ENCODE measurements around the gene PARN. TPM values are rescaled to one million over a fixed set of nuclear protein-coding genes. Genes with fewer than 3 reads are reported as not detected.

The PARN gene
- total and polyA plus RNA-seq, 2 experiments from 2014 or later = 32.5 to 61.3 TPM

DNA sequence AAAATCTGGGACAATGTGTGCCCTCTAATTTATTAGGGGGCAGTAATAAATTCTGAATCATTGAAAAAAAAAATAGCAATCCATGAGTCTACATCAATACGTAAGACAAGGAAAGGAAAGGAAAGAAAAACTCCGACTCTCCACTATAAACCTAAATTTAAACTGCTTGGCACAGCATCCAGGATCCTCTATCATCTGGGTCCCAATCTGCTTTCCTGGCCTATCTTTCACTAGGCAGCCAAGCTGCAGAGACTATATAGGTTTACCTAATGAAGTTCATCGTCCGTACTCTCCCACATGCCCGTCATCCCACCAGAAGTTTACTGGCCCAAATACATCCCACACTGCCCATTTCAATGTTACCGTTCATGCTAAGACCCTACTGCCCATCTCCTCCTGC, 179.2 kb downstream of the PARN start:
- no peaks in the 10 kb centered on the region for H3K27me3 Mint-ChIP-seq (ENCODE audit: insufficient read depth, low read depth, poor library complexity)
- Histone ChIP-seq H3K4me3 (no peak overlapping the region), H3K79me2 (replicated peaks; ENCODE audit: insufficient read depth) (no peaks in the 10 kb centered on the region), H3K27ac (ENCODE audit: low read depth) (no peak overlapping the region), H3K9me2 (ENCODE audit: insufficient read depth) (no peaks in the 10 kb centered on the region), H3K36me3 (ENCODE audit: insufficient read depth) (no peaks in the 10 kb centered on the region), H3K4me1 (ENCODE audit: insufficient read depth) (no peaks in the 10 kb centered on the region), H2AFZ (no peak overlapping the region), H3K4me2 (no peak overlapping the region), H3K27me3 (ENCODE audit: insufficient read depth) (no peaks in the 10 kb centered on the region), H4K20me1 (replicated peaks; ENCODE audit: insufficient read depth) (no peaks in the 10 kb centered on the region), H3F3A (replicated peaks; ENCODE audit: low read depth) (no peaks in the 10 kb centered on the region)
- no peaks in the 10 kb centered on the region for H3K36me3 Mint-ChIP-seq (ENCODE audit: low read depth)
- DNase-seq (ENCODE audit: low spot score) (no peak), ATAC-seq (no peak)
- no peaks in the 10 kb centered on the region for H3K9me3 Mint-ChIP-seq
- H3K27ac Mint-ChIP-seq = no peak overlapping the region
- H3K4me1 Mint-ChIP-seq = peaks cover 13% of the 10 kb centered on the region; the same call in 2 of the 3 replicates
- H3K4me3 Mint-ChIP-seq = no peak overlapping the region
- TF ChIP-seq ZNF331 (CRISPR knock-in tag; IDR thresholded peaks at IDR 0.05; ENCODE audit: low read depth) (no peak), EZH2phosphoT487 (IDR thresholded peaks at IDR 0.05; ENCODE audit: unreplicated experiment) (no peak), EZH2 (IDR thresholded peaks at IDR 0.05; ENCODE audit: low read depth, unreplicated experiment) (no peak), POLR2AphosphoS5 (IDR thresholded peaks at IDR 0.05; ENCODE audit: low read depth) (no peak), CREB1 (CRISPR knock-in tag; IDR thresholded peaks at IDR 0.05; ENCODE audit: low read depth) (no peak), ZNF114 (CRISPR knock-in tag; IDR thresholded peaks at IDR 0.05) (no peak), STAT1 (IDR thresholded peaks at IDR 0.05; ENCODE audit: unreplicated experiment) (no peak)
- TF ChIP-seq, protein P1, sequence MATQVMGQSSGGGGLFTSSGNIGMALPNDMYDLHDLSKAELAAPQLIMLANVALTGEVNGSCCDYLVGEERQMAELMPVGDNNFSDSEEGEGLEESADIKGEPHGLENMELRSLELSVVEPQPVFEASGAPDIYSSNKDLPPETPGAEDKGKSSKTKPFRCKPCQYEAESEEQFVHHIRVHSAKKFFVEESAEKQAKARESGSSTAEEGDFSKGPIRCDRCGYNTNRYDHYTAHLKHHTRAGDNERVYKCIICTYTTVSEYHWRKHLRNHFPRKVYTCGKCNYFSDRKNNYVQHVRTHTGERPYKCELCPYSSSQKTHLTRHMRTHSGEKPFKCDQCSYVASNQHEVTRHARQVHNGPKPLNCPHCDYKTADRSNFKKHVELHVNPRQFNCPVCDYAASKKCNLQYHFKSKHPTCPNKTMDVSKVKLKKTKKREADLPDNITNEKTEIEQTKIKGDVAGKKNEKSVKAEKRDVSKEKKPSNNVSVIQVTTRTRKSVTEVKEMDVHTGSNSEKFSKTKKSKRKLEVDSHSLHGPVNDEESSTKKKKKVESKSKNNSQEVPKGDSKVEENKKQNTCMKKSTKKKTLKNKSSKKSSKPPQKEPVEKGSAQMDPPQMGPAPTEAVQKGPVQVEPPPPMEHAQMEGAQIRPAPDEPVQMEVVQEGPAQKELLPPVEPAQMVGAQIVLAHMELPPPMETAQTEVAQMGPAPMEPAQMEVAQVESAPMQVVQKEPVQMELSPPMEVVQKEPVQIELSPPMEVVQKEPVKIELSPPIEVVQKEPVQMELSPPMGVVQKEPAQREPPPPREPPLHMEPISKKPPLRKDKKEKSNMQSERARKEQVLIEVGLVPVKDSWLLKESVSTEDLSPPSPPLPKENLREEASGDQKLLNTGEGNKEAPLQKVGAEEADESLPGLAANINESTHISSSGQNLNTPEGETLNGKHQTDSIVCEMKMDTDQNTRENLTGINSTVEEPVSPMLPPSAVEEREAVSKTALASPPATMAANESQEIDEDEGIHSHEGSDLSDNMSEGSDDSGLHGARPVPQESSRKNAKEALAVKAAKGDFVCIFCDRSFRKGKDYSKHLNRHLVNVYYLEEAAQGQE (IDR thresholded peaks at IDR 0.05; ENCODE audit: unreplicated experiment) = no peak
- TF ChIP-seq, protein P2, sequence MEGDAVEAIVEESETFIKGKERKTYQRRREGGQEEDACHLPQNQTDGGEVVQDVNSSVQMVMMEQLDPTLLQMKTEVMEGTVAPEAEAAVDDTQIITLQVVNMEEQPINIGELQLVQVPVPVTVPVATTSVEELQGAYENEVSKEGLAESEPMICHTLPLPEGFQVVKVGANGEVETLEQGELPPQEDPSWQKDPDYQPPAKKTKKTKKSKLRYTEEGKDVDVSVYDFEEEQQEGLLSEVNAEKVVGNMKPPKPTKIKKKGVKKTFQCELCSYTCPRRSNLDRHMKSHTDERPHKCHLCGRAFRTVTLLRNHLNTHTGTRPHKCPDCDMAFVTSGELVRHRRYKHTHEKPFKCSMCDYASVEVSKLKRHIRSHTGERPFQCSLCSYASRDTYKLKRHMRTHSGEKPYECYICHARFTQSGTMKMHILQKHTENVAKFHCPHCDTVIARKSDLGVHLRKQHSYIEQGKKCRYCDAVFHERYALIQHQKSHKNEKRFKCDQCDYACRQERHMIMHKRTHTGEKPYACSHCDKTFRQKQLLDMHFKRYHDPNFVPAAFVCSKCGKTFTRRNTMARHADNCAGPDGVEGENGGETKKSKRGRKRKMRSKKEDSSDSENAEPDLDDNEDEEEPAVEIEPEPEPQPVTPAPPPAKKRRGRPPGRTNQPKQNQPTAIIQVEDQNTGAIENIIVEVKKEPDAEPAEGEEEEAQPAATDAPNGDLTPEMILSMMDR (conservative IDR thresholded peaks at IDR 0.05; ENCODE audit: low read depth in 2 of 2) = no peak
- TF ChIP-seq, protein P3, sequence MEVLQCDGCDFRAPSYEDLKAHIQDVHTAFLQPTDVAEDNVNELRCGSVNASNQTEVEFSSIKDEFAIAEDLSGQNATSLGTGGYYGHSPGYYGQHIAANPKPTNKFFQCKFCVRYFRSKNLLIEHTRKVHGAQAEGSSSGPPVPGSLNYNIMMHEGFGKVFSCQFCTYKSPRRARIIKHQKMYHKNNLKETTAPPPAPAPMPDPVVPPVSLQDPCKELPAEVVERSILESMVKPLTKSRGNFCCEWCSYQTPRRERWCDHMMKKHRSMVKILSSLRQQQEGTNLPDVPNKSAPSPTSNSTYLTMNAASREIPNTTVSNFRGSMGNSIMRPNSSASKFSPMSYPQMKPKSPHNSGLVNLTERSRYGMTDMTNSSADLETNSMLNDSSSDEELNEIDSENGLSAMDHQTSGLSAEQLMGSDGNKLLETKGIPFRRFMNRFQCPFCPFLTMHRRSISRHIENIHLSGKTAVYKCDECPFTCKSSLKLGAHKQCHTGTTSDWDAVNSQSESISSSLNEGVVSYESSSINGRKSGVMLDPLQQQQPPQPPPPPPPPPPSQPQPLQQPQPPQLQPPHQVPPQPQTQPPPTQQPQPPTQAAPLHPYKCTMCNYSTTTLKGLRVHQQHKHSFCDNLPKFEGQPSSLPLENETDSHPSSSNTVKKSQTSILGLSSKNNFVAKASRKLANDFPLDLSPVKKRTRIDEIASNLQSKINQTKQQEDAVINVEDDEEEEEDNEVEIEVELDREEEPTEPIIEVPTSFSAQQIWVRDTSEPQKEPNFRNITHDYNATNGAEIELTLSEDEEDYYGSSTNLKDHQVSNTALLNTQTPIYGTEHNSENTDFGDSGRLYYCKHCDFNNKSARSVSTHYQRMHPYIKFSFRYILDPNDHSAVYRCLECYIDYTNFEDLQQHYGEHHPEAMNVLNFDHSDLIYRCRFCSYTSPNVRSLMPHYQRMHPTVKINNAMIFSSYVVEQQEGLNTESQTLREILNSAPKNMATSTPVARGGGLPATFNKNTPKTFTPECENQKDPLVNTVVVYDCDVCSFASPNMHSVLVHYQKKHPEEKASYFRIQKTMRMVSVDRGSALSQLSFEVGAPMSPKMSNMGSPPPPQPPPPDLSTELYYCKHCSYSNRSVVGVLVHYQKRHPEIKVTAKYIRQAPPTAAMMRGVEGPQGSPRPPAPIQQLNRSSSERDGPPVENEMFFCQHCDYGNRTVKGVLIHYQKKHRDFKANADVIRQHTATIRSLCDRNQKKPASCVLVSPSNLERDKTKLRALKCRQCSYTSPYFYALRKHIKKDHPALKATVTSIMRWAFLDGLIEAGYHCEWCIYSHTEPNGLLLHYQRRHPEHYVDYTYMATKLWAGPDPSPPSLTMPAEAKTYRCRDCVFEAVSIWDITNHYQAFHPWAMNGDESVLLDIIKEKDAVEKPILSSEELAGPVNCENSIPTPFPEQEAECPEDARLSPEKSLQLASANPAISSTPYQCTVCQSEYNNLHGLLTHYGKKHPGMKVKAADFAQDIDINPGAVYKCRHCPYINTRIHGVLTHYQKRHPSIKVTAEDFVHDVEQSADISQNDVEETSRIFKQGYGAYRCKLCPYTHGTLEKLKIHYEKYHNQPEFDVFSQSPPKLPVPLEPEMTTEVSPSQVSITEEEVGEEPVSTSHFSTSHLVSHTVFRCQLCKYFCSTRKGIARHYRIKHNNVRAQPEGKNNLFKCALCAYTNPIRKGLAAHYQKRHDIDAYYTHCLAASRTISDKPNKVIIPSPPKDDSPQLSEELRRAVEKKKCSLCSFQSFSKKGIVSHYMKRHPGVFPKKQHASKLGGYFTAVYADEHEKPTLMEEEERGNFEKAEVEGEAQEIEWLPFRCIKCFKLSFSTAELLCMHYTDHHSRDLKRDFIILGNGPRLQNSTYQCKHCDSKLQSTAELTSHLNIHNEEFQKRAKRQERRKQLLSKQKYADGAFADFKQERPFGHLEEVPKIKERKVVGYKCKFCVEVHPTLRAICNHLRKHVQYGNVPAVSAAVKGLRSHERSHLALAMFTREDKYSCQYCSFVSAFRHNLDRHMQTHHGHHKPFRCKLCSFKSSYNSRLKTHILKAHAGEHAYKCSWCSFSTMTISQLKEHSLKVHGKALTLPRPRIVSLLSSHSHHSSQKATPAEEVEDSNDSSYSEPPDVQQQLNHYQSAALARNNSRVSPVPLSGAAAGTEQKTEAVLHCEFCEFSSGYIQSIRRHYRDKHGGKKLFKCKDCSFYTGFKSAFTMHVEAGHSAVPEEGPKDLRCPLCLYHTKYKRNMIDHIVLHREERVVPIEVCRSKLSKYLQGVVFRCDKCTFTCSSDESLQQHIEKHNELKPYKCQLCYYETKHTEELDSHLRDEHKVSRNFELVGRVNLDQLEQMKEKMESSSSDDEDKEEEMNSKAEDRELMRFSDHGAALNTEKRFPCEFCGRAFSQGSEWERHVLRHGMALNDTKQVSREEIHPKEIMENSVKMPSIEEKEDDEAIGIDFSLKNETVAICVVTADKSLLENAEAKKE (CRISPR knock-in tag; IDR thresholded peaks at IDR 0.05) = no peak

Measured in GM23338 (cell line).